COR-L47 (cell line): Measurements from ENCODE around the gene CTDP1.

Source experiments
- DNase-seq: peaks from one replicate; lab custom pipeline; 2025; lab: John Stamatoyannopoulos, UW

Gene CTDP1

GRCh38 chr18:79798346-79798998 is 118.9 kb downstream of the CTDP1 start:
- DNase-seq: no peak

GRCh38 chr18:79798999-79799370 is 119.4 kb downstream of the CTDP1 start:
- DNase-seq: no peak

- DNase-seq: no peak
These were observed 120.2 kb downstream of the CTDP1 start for GRCh38 chr18:79799619-79800370.

- no peak for DNase-seq
These were observed 121.0 kb downstream of the CTDP1 start for GRCh38 chr18:79800371-79801180.

GRCh38 chr18:79801217-79801616 is 121.6 kb downstream of the CTDP1 start:
- no peak for DNase-seq

- DNase-seq: no peak
These were observed 122.0 kb downstream of the CTDP1 start for GRCh38 chr18:79801641-79802040.

GRCh38 chr18:79802298-79802697 is 122.7 kb downstream of the CTDP1 start:
- DNase-seq: no peak

GRCh38 chr18:79803611-79804051 is 124.0 kb downstream of the CTDP1 start:
- DNase-seq: no peak
